Measurements from ENCODE around the gene COL25A1.

GRCh38 chr4:108946237-108946636 is 356.2 kb downstream of the COL25A1 start:
- TF ChIP-seq ZNF274 (IDR thresholded peaks at IDR 0.05; ENCODE audit: low read depth, low read length) (no peak), YY1 (IDR thresholded peaks at IDR 0.05; ENCODE audit: insufficient read depth, insufficient read length) (no peak)

All from NT2/D1 (cell line).